GM19455 (cell line): ENCODE data around the gene ODC1.
"Not testable (repeated sequence)": the region's sequence is repeated elsewhere in the genome, so short reads cannot be mapped to it uniquely, and the experiment has no call there.

Experiments
- ATAC-seq: cut with Tn5 transposase; IDR thresholded peaks from one replicate; pipeline ENCODE4 v1.9.1; 2021; ENCODE audit not compliant: unreplicated experiment

The ODC1 gene

GRCh38 chr2:10454505-10454904 lies 6.4 kb upstream of the ODC1 start:
- no peak for ATAC-seq

- no peak for ATAC-seq
Measured at GRCh38 chr2:10453905-10454298, 5.8 kb upstream of the ODC1 start.

GRCh38 chr2:10452956-10453904 lies 5.1 kb upstream of the ODC1 start:
- no peak for ATAC-seq

- no peak for ATAC-seq
Measured at GRCh38 chr2:10452312-10452711, 4.2 kb upstream of the ODC1 start.

DNA sequence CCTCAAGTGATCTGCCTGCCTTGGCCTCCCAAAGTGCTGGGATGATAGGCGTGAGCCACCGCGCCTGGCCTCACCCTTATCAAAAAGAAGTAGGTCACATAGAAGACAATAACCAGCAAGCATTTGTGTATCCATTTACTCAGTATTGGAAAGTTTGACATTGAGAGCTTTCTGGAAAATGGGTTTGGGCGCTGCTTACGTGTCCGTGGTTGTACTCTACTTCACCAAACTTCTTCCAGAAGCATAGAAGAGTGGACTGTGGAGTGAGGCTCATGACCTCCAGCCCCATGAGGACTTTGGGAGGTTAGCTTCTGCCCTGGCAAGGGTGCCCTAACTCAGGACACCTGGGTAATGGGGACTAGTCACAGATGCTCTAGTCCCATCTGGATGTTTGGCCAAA lies 3.7 kb upstream of the ODC1 start:
- ATAC-seq = no peak

GRCh38 chr2:10449838-10450691 lies 1.9 kb upstream of the ODC1 start:
- ATAC-seq = no peak

DNA sequence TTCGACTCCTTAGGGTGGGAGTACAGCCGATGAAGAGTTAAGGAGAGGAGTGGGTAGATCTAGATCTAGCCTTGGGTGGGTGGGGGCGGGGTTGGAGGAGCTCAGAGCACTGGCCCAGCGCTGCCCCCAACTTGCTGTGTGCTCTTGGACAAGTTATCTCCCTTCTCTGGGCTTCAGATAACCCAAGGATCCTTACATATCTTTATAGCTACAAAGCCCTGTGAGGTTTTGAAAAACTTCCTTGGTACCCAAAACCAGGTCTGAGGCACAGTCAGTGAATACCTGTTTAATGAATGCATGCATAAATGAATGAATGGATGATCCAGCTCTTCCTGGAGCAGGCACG lies 1.3 kb upstream of the ODC1 start:
- ATAC-seq = no peak

DNA sequence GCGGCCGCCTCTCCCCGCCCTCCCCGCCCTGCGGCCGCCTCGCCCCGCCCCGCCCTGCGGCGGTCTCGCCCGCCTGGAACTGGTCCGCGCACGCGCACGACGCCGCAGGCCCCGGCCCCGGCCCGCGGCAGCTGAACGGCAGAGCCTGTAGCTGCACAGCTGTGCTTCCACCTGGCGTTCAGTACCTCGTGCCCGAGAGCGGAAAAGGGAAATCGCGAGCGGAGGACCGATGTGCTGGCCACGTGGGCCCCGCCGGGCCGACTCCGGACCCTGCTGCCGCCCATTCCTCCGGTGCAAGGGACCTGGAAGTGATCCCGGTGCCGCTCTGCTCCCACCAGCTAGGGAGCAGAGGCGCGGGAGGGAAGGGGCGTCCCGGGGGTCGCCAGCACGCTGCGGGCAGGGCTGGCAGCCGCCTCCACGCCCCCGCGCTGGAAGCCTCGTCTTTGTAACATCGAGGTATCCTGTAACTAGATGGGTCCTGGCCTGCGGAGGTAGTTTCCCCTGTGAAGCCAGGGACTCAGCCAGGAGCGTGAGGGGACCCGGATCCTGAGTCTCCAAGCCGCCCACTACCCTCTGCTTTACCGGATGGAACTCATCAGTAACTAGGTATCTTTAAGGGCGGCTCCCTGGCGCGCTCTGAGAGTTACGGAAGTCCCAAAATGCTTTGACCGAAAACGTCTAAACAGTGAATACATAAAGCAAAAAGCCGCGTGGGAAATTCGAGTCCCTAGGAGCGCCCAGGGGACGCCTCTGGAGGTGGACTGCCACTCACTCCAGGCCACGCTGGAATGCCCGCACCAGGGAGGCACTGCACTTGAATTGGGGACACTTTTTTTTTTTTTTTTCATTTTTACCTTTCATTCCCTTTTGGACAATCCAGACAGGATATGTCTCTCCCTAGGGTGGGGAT lies 704 bp upstream of the ODC1 start:
- ATAC-seq = peak; percentile 65

GRCh38 chr2:10447300-10447894 lies 730 bp downstream of the ODC1 start:
- ATAC-seq = peak; percentile 33

DNA sequence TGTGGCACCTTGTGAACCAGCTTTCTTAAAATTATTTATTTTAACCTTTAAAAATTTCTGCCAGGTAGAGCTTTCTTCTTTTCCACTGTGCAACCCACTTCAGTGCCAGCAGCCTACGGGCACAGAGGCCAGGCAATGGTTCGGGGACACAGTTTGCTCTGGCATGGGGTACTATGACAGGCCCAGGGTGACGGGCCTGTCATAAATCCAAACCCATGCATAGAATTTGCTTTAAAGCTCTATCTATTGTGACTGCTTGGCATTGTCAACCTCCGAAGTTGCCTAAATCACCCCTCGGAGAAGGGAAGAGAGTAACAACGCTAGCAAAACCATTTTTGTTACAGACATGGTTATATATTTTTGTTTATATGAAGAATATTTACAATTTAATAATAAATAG lies 1.5 kb downstream of the ODC1 start:
- ATAC-seq = no peak

DNA sequence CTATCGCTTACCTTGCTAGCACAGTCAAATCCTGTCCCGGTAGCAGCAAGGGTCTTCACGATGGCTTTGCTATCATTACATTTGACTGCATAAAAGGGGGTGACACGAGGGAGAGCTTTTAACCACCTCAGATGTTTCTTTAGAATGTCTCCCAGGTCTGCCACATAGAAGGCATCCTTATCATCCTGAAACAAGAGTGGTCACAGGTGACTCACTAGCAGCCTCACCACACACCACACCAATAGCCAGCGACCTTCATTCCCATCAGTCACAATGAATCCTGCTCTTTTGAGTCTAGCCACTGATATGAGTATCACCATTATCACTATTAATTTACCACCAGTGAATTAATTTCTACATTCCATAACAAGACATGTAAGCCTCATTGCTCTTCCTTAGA lies 3.7 kb downstream of the ODC1 start:
- no peak for ATAC-seq

DNA sequence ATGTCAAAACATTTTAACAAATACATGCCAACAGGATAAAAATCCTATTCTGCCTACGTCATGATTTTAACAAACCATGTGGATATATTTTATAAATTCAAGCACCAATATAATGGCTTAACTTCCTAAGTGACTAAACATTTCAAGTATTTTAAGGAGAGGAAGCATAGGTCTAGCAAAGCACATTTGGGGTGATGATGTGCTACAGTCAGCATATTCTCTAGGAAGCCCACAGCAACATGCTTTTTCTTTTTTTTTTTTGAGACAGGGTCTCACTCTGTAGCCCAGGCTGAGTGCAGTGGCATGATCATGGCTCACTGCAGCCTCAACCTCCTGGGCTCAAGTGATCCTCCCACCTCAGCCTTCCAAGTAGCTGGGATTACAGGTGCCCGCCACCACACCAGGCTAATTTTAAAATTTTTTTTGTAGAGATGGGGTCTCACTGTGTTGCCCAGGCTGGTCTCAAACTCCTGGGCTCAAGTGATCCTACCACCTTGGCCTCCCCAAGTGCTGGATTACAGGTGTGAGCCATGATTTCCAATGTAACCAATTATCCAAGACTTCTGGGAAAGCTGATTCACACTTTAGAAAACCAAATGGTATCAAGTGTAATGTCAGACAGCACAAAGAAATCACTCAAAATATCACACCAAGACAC lies 5.5 kb downstream of the ODC1 start:
- not testable (repeated sequence) for ATAC-seq

- no peak for ATAC-seq
Measured at GRCh38 chr2:10441948-10442347, 6.2 kb downstream of the ODC1 start.

- ATAC-seq = no peak
Measured at GRCh38 chr2:10440736-10441135, 7.4 kb downstream of the ODC1 start.

- ATAC-seq = no peak
Measured at GRCh38 chr2:10439971-10440370, 8.2 kb downstream of the ODC1 start.

GRCh38 chr2:10439185-10439879 lies 8.8 kb downstream of the ODC1 start:
- ATAC-seq = no peak

- no peak for ATAC-seq
Measured at GRCh38 chr2:10438688-10439087, 9.4 kb downstream of the ODC1 start.

DNA sequence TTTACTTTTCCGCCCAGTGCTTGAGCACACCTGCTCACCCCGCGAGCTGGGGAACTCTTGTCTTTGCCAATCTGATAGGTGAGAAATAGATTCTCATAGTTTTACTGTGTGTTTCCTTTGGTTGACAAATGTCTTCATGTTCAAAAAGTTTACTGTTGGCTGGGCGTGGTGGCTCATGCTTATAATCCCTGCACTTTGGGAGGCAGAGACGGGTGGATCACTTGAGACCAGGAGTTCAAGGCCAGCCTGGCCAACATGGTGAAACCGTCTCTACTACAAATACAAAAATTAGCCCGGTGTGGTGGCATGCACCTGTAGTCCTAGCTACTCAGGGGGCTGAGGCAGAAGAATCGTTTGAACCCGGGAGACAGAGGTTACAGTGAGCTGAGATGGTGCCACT lies 10.3 kb downstream of the ODC1 start:
- no peak for ATAC-seq

DNA sequence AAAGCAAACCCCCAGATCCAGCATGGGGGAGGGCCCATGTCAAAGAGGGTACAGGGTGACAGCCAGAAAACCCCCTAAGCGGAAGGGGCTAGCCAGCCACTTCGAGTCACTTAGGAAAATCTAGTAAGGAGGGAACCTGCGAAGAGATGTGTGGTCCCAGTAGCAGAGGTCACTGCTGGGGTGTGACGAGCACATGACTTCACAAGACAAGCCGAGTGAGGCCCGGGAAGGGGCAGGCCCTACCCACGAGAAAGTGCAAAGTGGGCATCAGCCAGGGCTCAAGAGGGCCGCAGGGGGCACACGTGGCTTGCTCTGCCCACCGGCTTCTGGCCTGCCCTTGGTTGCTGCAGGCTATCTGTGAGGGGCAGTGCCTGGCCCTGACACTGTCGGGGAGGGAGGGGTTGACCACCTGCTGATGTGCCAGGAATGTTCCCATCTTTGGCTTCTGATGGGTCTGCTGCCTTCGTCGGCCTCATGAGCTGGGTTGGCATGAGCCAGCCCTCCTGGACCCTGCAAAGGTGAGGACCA lies 11.5 kb downstream of the ODC1 start:
- ATAC-seq = no peak
